B cell (primary cell): ENCODE data around the gene PRRC2C. TPM values are rescaled to one million over a fixed set of nuclear protein-coding genes. Genes with fewer than 3 reads are reported as not detected.

Experiments used
- ATAC-seq: fragments of 200-7000 bp; cut with Tn5 transposase; one replicate; pipeline ENCODE4 v1.10.0; 2021; ENCODE audit warnings: low read depth, mild to moderate bottlenecking, moderate number of reproducible peaks, moderate library complexity
- CTCF ChIA-PET: fragments of 350-600 bp; sonication (Branson Sonifier 250); formaldehyde crosslinking; loops from one replicate; lab custom pipeline; 2021; ENCODE audit warnings: antibody characterized with exemption, inconsistent platforms; lab: Charles Lee
- POLR2A ChIA-PET: fragments of 350-600 bp; sonication (Branson Sonifier 250); formaldehyde crosslinking; loops from one replicate; lab custom pipeline; 2021; ENCODE audit warnings: antibody characterized with exemption; lab: Charles Lee
- DNase-seq: peaks from one replicate; pipeline ENCODE4 v3.0.0; 2013
- H2AFZ ChIP-seq: 2 replicates; pipeline ENCODE4 v1.6.1; 2012; ENCODE audit warnings: mild to moderate bottlenecking, low read depth, low read length; ENCODE audit not compliant: insufficient read depth, poor library complexity, severe bottlenecking
- H3K27ac ChIP-seq, 2 donors: 1 replicate in 1 of 2; 2 replicates in 1 of 2; pipeline ENCODE4 v1.5.1; 2012 to 2013; ENCODE audit warnings: low read length in 2 of 2, mild to moderate bottlenecking in 2 of 2, moderate library complexity in 1 of 2
- H3K27me3 ChIP-seq, 4 experiments: fragments of 200-600 bp in 1 of 4; sonication (generic) in 1 of 4; replicated peaks in 1 of 4; 1 replicate in 2 of 4; 2 replicates in 2 of 4; pipeline versions ENCODE4 v1.6.1 to v1.7.0; 2013 to 2016; ENCODE audit warnings: low read length in 3 of 4, mild to moderate bottlenecking in 2 of 4, mixed read lengths in 1 of 4, moderate library complexity in 1 of 4; ENCODE audit not compliant: insufficient read depth in 4 of 4, control insufficient read depth in 3 of 4; ENCODE audit errors: control extremely low read depth in 1 of 4
- H3K36me3 ChIP-seq, 2 experiments: replicated peaks in 1 of 2; 1 replicate in 1 of 2; 2 replicates in 1 of 2; pipeline versions ENCODE4 v1.6.1 to v1.7.1; 2013; ENCODE audit warnings: low read length in 1 of 2; ENCODE audit not compliant: insufficient read depth in 2 of 2, control insufficient read depth in 1 of 2; ENCODE audit errors: control extremely low read depth in 1 of 2, extremely low read depth in 1 of 2
- H3K4me1 ChIP-seq, 2 donors: fragments of 200-600 bp in 1 of 2; sonication (generic) in 1 of 2; 1 replicate in 1 of 2; 2 replicates in 1 of 2; pipeline versions ENCODE4 v1.5.1 to v1.6.1; 2013 to 2017; ENCODE audit warnings: low read length in 2 of 2; ENCODE audit not compliant: control insufficient read depth in 2 of 2, insufficient read depth in 2 of 2
- H3K4me2 ChIP-seq: replicated peaks from 2 replicates; pipeline ENCODE3; 2012; ENCODE audit warnings: mild to moderate bottlenecking, low read depth, low read length; ENCODE audit not compliant: poor library complexity, severe bottlenecking
- H3K4me3 ChIP-seq, 5 experiments: fragments of 200-600 bp in 1 of 5; sonication (generic) in 1 of 5; 1 replicate in 3 of 5; 2 replicates in 2 of 5; pipeline versions ENCODE4 v1.5.1 to v1.7.0; 2011 to 2016; ENCODE audit warnings: low read length in 4 of 5, mild to moderate bottlenecking in 4 of 5, low read depth in 2 of 5, control low read depth in 1 of 5, moderate library complexity in 1 of 5; ENCODE audit not compliant: insufficient read depth in 1 of 5; ENCODE audit errors: control extremely low read depth in 1 of 5, extremely low read depth in 1 of 5
- H3K79me2 ChIP-seq: fragments of 200-600 bp; sonication (generic); one replicate; pipeline ENCODE4 v1.6.0; 2016; ENCODE audit warnings: low read length; ENCODE audit not compliant: control insufficient read depth, insufficient read depth
- H3K9ac ChIP-seq: fragments of 200-600 bp; sonication (generic); 2 replicates; pipeline ENCODE4 v1.6.1; 2017; ENCODE audit warnings: mild to moderate bottlenecking, low read length, moderate library complexity
- H3K9me3 ChIP-seq, 3 donors: one replicate each; pipeline versions ENCODE4 v1.6.1 to v1.7.1; 2013; ENCODE audit warnings: low read length in 2 of 3; ENCODE audit not compliant: control insufficient read depth in 2 of 3, insufficient read depth in 1 of 3; ENCODE audit errors: control extremely low read depth in 1 of 3
- H4K20me1 ChIP-seq: 2 replicates; pipeline ENCODE4 v1.6.0; 2012; ENCODE audit warnings: mild to moderate bottlenecking, low read length; ENCODE audit not compliant: insufficient read depth, control insufficient read depth, poor library complexity, severe bottlenecking
- H3K27ac Mint-ChIP-seq: one replicate; pipeline ENCODE4 v1.8.0; 2021; ENCODE audit warnings: mixed read lengths
- H3K27me3 Mint-ChIP-seq: one replicate; pipeline ENCODE4 v1.8.0; 2021; ENCODE audit warnings: mixed read lengths
- H3K4me1 Mint-ChIP-seq: one replicate; pipeline ENCODE4 v1.8.0; 2021; ENCODE audit warnings: mixed read lengths
- H3K4me3 Mint-ChIP-seq: one replicate; pipeline ENCODE4 v1.8.0; 2021; ENCODE audit warnings: mixed read lengths
- H3K9me3 Mint-ChIP-seq: one replicate; pipeline ENCODE4 v1.8.0; 2022; ENCODE audit warnings: mixed read lengths; ENCODE audit not compliant: insufficient read depth
- CTCF ChIP-seq: fragments of 200-600 bp; IDR thresholded peaks from one replicate; pipeline ENCODE4 v1.8.0; 2022; ENCODE audit warnings: antibody characterized with exemption, mild to moderate bottlenecking
- EZH2 ChIP-seq: IDR thresholded peaks from 2 replicates; pipeline ENCODE4 v1.6.1; 2012; ENCODE audit warnings: borderline replicate concordance, low read depth, mild to moderate bottlenecking, moderate library complexity, low read length; ENCODE audit not compliant: insufficient read depth, poor library complexity, severe bottlenecking
- WGBS: methylation state at CpG from one replicate; pipeline ENCODE4 v1.1.5; 2013; ENCODE audit warnings: missing lambda C conversion rate; ENCODE audit not compliant: insufficient coverage; 5-methylcytosine and 5-hydroxymethylcytosine counted together
- intact Hi-C: fragments of 100-400 bp; cut with micrococcal nuclease; formaldehyde crosslinking; loops from one replicate; pipeline ENCODE4 v1.10.0; 2022
- polyA plus RNA-seq: library from polyadenylated mRNA; depleted of rRNA; stranded (reverse); fragments of >200 nt; gene quantifications from 2 replicates; pipeline ENCODE4 v1.2.3, GENCODE V29; 2012
- total RNA-seq, 2 donors: library from RNA; stranded (reverse); fragments of 120-200 nt in 1 of 2; gene quantifications; 1 replicate in 1 of 2; 2 replicates in 1 of 2; pipeline versions ENCODE4 v1.2.3 to v1.2.4, GENCODE V29; 2013 to 2022

PRRC2C gene
- total and polyA plus RNA-seq, 2 donors (not counting 1 experiment from before 2014, with no cell fraction given) = 65.4 to 305 TPM

GRCh38 chr1:171627020-171627419 is 141.7 kb downstream of the PRRC2C start:
- Histone ChIP-seq H3K9me3 (no peaks in the 10 kb centered on the region), H3K27ac (no peak overlapping the region), H3K79me2 (no peaks in the 10 kb centered on the region), H3K27me3 (peaks cover 0 to 4% (median 1%) of the 10 kb centered on the region in 4 experiments), H2AFZ (no peak overlapping the region), H3K36me3 (no peaks in the 10 kb centered on the region), H3K4me1 (no peaks in the 10 kb centered on the region), H4K20me1 (no peaks in the 10 kb centered on the region), H3K4me3 (no peak overlapping the region), H3K9ac (no peak overlapping the region), H3K4me2 (no peak overlapping the region)
- ATAC-seq (no peak), DNase-seq (no peak)
- CTCF ChIA-PET = no interaction called here
- no peak for TF ChIP-seq EZH2
- no peak for TF ChIP-seq CTCF
- intact Hi-C loops = no loop called here
- no peak overlapping the region for H3K27ac Mint-ChIP-seq
- no peaks in the 10 kb centered on the region for H3K4me1 Mint-ChIP-seq
- no peaks in the 10 kb centered on the region for H3K9me3 Mint-ChIP-seq
- POLR2A ChIA-PET = no interaction called here
- WGBS = 50% methylated on average over 2 of the region's 5 CpGs
- peaks cover 37% of the 10 kb centered on the region for H3K27me3 Mint-ChIP-seq
- H3K4me3 Mint-ChIP-seq = no peak overlapping the region

GRCh38 chr1:171628225-171628624 is 142.9 kb downstream of the PRRC2C start:
- Mint-ChIP-seq H3K9me3 (no peaks in the 10 kb centered on the region), H3K4me1 (no peaks in the 10 kb centered on the region), H3K27ac (no peak overlapping the region), H3K27me3 (peaks cover 37% of the 10 kb centered on the region), H3K4me3 (no peak overlapping the region)
- no peak for TF ChIP-seq EZH2
- no peak for TF ChIP-seq CTCF
- Histone ChIP-seq H4K20me1 (no peaks in the 10 kb centered on the region), H3K4me3 (no peak overlapping the region), H3K27ac (no peak overlapping the region), H3K9me3 (no peaks in the 10 kb centered on the region), H2AFZ (no peak overlapping the region), H3K36me3 (no peaks in the 10 kb centered on the region), H3K9ac (no peak overlapping the region), H3K4me2 (no peak overlapping the region), H3K27me3 (peaks cover 0 to 4% (median 1%) of the 10 kb centered on the region in 4 experiments), H3K4me1 (no peaks in the 10 kb centered on the region), H3K79me2 (no peaks in the 10 kb centered on the region)
- WGBS = 90% methylated on average over 2 of the region's 2 CpGs
- POLR2A ChIA-PET = no interaction called here
- no peak for DNase-seq
- intact Hi-C loops = no loop called here
- CTCF ChIA-PET = no interaction called here
- ATAC-seq = no peak
